Measurements from ENCODE around the gene INVS.

Gene INVS

DNA sequence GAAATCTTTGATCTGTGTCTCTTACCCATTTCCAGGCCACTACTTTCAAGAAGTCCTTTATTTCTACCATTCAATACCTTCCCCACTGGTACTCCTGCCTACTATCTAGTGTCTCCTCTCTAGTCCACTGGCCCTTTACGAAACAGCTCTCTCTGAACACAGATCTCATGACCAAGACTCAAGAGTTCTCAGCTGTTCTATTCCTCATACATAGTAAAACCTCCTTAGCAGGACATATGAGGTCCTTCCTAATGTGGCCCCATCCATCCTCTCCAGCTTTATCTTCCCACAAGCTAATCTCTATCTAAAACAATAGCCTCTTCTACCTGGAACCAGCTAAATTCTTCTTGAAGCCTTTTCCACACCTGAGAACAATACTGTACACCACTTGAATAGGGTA is 251.1 kb downstream of the INVS start:
- peak overlapping the region; percentile 52 for H3K4me3 ChIP-seq (ENCODE audit: low read length)
- H3K9me3 ChIP-seq (ENCODE audit: control insufficient read depth, low read depth, low read length), result no peaks in the 10 kb centered on the region
- H3K36me3 ChIP-seq (ENCODE audit: control insufficient read depth, low read depth, low read length), result peaks cover 22% of the 10 kb centered on the region
- no peak overlapping the region for H3K27ac ChIP-seq (ENCODE audit: low read length)
- H3K4me1 ChIP-seq (ENCODE audit: control insufficient read depth, low read depth, low read length), result peaks cover 29% of the 10 kb centered on the region
- no peak overlapping the region for H3K9ac ChIP-seq (ENCODE audit: low read length)
- H3K27me3 ChIP-seq (ENCODE audit: control insufficient read depth, insufficient read depth, low read length), result no peaks in the 10 kb centered on the region

Data from iPS-18a (cell line).